ENCODE data around the gene CCDC50. TPM values are rescaled to one million over a fixed set of nuclear protein-coding genes. Genes with fewer than 3 reads are reported as not detected.

Gene CCDC50
- total and polyA plus RNA-seq, 2 donors (not counting 3 experiments of a cell fraction or from before 2014, with no cell fraction given): 44.4 to 137 TPM

DNA sequence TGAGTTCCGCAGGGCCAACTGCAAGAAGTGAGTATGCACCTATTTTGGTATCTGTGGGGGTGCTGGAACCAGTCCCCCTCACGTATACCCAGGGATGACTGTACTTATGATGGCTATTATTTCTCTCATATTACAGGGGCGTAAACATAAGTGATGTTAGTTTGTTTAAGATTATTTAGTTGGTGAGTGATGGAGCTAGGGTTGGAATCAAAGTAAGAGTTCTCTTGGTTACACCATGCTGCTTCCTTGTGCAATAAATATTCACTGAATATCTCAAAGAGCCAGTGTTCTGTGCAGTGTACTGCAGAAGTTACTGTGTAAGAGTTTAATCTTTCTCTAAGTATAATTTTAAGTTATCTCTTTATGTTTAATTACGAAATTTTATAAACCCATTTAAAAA is 13.9 kb downstream of the CCDC50 start:
- no peak overlapping the region for H3K27ac ChIP-seq (ENCODE audit: insufficient read depth, low read depth, low read length)
- peaks cover 2% of the 10 kb centered on the region for H4K20me1 ChIP-seq (replicated peaks; ENCODE audit: control insufficient read depth, extremely low read depth, insufficient read depth, low read length)
- ChIA-PET CTCF (no interaction called here), POLR2A (no interaction called here)
- no peak overlapping the region for H2AFZ ChIP-seq (ENCODE audit: low read depth, low read length)
- no peaks in the 10 kb centered on the region for H3K27me3 ChIP-seq (ENCODE audit: control insufficient read depth in 2 of 2, insufficient read depth in 2 of 2, low read length in 2 of 2)
- no peak overlapping the region for H3K4me3 ChIP-seq (replicated peaks in 1 of 3; ENCODE audit: insufficient read depth in 1 of 3, low read depth in 1 of 3, low read length in 3 of 3)
- H3K9ac ChIP-seq (replicated peaks; ENCODE audit: extremely low read depth, insufficient read depth, low read length): no peak overlapping the region
- no peak overlapping the region for H3K4me2 ChIP-seq (ENCODE audit: insufficient read depth, low read length)
- FAIRE-seq (no peak), DNase-seq (ENCODE audit: low read depth, low spot score) (no peak)
- H3K79me2 ChIP-seq (ENCODE audit: control insufficient read depth, insufficient read depth, low read length): peaks cover 100% of the 10 kb centered on the region
- dilution Hi-C loops (cut with MboI; ENCODE audit: extremely low pct_ligation_motif_present, low sequenced_read_pairs): no loop called here
- BruUV-seq (replicated peaks): no TSS peak
- no peaks in the 10 kb centered on the region for H3K9me1 ChIP-seq (replicated peaks; ENCODE audit: control insufficient read depth, extremely low read depth, insufficient read depth, low read length)
- TF ChIP-seq EZH2 (IDR thresholded peaks at IDR 0.05; ENCODE audit: borderline replicate concordance, low read depth, low read length, severe bottlenecking) (no peak), GATA2 (IDR thresholded peaks at IDR 0.05; ENCODE audit: insufficient read depth, insufficient read length, low read depth, low read length) (no peak), MAX (IDR thresholded peaks at IDR 0.05; ENCODE audit: insufficient read depth, insufficient read length) (no peak), MYC (IDR thresholded peaks at IDR 0.05; ENCODE audit: low read depth, low read length) (no peak), FOS (IDR thresholded peaks at IDR 0.05; ENCODE audit: borderline replicate concordance, insufficient read depth, low read length) (no peak), POLR2A (IDR thresholded peaks at IDR 0.05; ENCODE audit: low read depth, low read length) (no peak)
- TF ChIP-seq, protein P1, sequence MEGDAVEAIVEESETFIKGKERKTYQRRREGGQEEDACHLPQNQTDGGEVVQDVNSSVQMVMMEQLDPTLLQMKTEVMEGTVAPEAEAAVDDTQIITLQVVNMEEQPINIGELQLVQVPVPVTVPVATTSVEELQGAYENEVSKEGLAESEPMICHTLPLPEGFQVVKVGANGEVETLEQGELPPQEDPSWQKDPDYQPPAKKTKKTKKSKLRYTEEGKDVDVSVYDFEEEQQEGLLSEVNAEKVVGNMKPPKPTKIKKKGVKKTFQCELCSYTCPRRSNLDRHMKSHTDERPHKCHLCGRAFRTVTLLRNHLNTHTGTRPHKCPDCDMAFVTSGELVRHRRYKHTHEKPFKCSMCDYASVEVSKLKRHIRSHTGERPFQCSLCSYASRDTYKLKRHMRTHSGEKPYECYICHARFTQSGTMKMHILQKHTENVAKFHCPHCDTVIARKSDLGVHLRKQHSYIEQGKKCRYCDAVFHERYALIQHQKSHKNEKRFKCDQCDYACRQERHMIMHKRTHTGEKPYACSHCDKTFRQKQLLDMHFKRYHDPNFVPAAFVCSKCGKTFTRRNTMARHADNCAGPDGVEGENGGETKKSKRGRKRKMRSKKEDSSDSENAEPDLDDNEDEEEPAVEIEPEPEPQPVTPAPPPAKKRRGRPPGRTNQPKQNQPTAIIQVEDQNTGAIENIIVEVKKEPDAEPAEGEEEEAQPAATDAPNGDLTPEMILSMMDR (IDR thresholded peaks at IDR 0.05; ENCODE audit: extremely low read depth in 1 of 2, insufficient read depth in 1 of 2, low read depth in 1 of 2, low read length in 2 of 2): no peak
- intact Hi-C loops (cut with micrococcal nuclease): no loop called here
- H3K36me3 ChIP-seq (ENCODE audit: control insufficient read depth in 2 of 2, extremely low read depth in 1 of 2, insufficient read depth in 2 of 2, low read length in 2 of 2): peaks cover 0 to 2% of the 10 kb centered on the region in 2 experiments
- no peaks in the 10 kb centered on the region for H3K9me3 ChIP-seq (replicated peaks; ENCODE audit: control insufficient read depth, insufficient read depth, low read length)
- peaks cover 33% of the 10 kb centered on the region for H3K4me1 ChIP-seq (ENCODE audit: control insufficient read depth, extremely low read depth, insufficient read depth, low read length)

Data from endothelial cell of umbilical vein (primary cell).